Stimulated activated CD4-positive, alpha-beta T cell treated with anti-CD3 and anti-CD28 coated beads, TNF-alpha, amount 100 ng/mL, for 4 hours (primary cell): ENCODE results near the gene IGF2BP2.
"Not testable (repeated sequence)": the region's sequence is repeated elsewhere in the genome, so short reads cannot be mapped to it uniquely, and the experiment has no call there.

Source experiments
- DNase-seq, 3 experiments: peaks; one replicate each; pipeline ENCODE4 v3.0.0-alpha.2; 2020; ENCODE audit warnings: low read depth in 3 of 3

The IGF2BP2 gene

GRCh38 chr3:185640308-185640707 is 184.5 kb downstream of the IGF2BP2 start:
- no peak for DNase-seq

- DNase-seq: no peak
Observed at GRCh38 chr3:185639632-185640206, 185.1 kb downstream of the IGF2BP2 start.

GRCh38 chr3:185638651-185639050 is 186.2 kb downstream of the IGF2BP2 start:
- not testable (repeated sequence) for DNase-seq

GRCh38 chr3:185637388-185637787 is 187.5 kb downstream of the IGF2BP2 start:
- no peak for DNase-seq

- no peak for DNase-seq
Observed at GRCh38 chr3:185632996-185633395, 191.8 kb downstream of the IGF2BP2 start.

GRCh38 chr3:185631508-185632206 is 193.2 kb downstream of the IGF2BP2 start:
- DNase-seq: no peak

- DNase-seq: no peak
Observed at GRCh38 chr3:185631108-185631507, 193.7 kb downstream of the IGF2BP2 start.

- DNase-seq: no peak
Observed at GRCh38 chr3:185630182-185630622, 194.6 kb downstream of the IGF2BP2 start.

GRCh38 chr3:185629554-185630181 is 195.2 kb downstream of the IGF2BP2 start:
- DNase-seq: no peak

- DNase-seq: no peak
Observed at GRCh38 chr3:185625784-185626183, 199.1 kb downstream of the IGF2BP2 start.

- DNase-seq: no peak
Observed at GRCh38 chr3:185623939-185624665, 200.7 kb downstream of the IGF2BP2 start.

GRCh38 chr3:185613016-185613415 is 211.8 kb downstream of the IGF2BP2 start:
- DNase-seq: no peak

- DNase-seq: no peak
Observed at GRCh38 chr3:185606196-185606595, 218.6 kb downstream of the IGF2BP2 start.

- no peak for DNase-seq
Observed at GRCh38 chr3:185605566-185605965, 219.3 kb downstream of the IGF2BP2 start.

- no peak for DNase-seq
Observed at GRCh38 chr3:185595526-185595925, 229.3 kb downstream of the IGF2BP2 start.

GRCh38 chr3:185594073-185594472 is 230.8 kb downstream of the IGF2BP2 start:
- DNase-seq: no peak
